Thyroid gland (tissue), 4 donors: ENCODE measurements around the gene ABHD8. TPM values are rescaled to one million over a fixed set of nuclear protein-coding genes. Genes with fewer than 3 reads are reported as not detected.
A peak's percentile ranks its signal among the peaks of the same experiment; 100 is the strongest.

Source experiments
- DNase-seq, 2 donors: peaks; one replicate each; pipeline ENCODE4 v3.0.0-alpha.2; 2019
- H3K27ac ChIP-seq, 3 donors: fragments of 200-600 bp; sonication (generic); 1 replicate in 2 of 3; 2 replicates in 1 of 3; pipeline ENCODE4 v1.5.1; 2016 to 2019; ENCODE audit warnings: mild to moderate bottlenecking in 1 of 3, moderate library complexity in 1 of 3
- H3K27me3 ChIP-seq: fragments of 200-600 bp; sonication (generic); one replicate; pipeline ENCODE4 v1.5.1; 2019
- H3K36me3 ChIP-seq, 2 donors: fragments of 200-600 bp; sonication (generic); one replicate each; pipeline ENCODE4 v1.5.1; 2016 to 2019
- H3K4me1 ChIP-seq, 2 donors: fragments of 200-600 bp; sonication (generic); one replicate each; pipeline ENCODE4 v1.5.1; 2017 to 2019
- H3K4me3 ChIP-seq, 3 donors: fragments of 200-600 bp; sonication (generic); replicated peaks in 1 of 3; 1 replicate in 2 of 3; 2 replicates in 1 of 3; pipeline ENCODE4 v1.5.1; 2016; ENCODE audit warnings: mild to moderate bottlenecking in 1 of 3
- H3K9me3 ChIP-seq: fragments of 200-600 bp; sonication (generic); one replicate; pipeline ENCODE4 v1.5.1; 2017
- CTCF ChIP-seq, 6 experiments: fragments of 200-600 bp in 3 of 6; fragments of 450-650 bp in 3 of 6; sonication (generic) in 3 of 6; IDR thresholded peaks; one replicate each; pipeline ENCODE4 v1.5.1; 2016 to 2019; ENCODE audit warnings: antibody characterized with exemption in 6 of 6, mild to moderate bottlenecking in 2 of 6, inconsistent platforms in 1 of 6, moderate library complexity in 1 of 6
- POLR2A ChIP-seq, 2 donors: fragments of 450-650 bp; IDR thresholded peaks; one replicate each; pipeline ENCODE4 v1.6.1; 2017; ENCODE audit warnings: antibody characterized with exemption in 2 of 2, mild to moderate bottlenecking in 2 of 2, moderate library complexity in 1 of 2
- WGBS, 2 donors: methylation state at CpG; one replicate each; pipeline ENCODE4 v1.1.5; 2017; 5-methylcytosine and 5-hydroxymethylcytosine counted together
- intact Hi-C: fragments of 100-400 bp; cut with DNase I; formaldehyde crosslinking; loops from one replicate; pipeline ENCODE4 v1.15.1; 2023
- total RNA-seq, 4 donors: library from RNA; depleted of rRNA; stranded (reverse); fragments of >200 nt; gene quantifications; one replicate each; pipeline ENCODE4 v1.2.3, GENCODE V29; 2016

Gene ABHD8
- total RNA-seq, 4 donors from 2014 or later = 14.4 to 31.2 (median 23.3) TPM

- peaks cover 20 to 37% of the 10 kb centered on the region in 2 donors for H3K4me1 ChIP-seq
These were observed 27.2 kb upstream of the ABHD8 start for GRCh38 chr19:17330262-17331044.

GRCh38 chr19:17329366-17330261, 26.4 kb upstream of the ABHD8 start:
- DNase-seq = no peak
- H3K4me1 ChIP-seq = peaks cover 13 to 30% of the 10 kb centered on the region in 2 donors
- no peak overlapping the region for H3K27ac ChIP-seq
- no peaks in the 10 kb centered on the region for H3K27me3 ChIP-seq
- WGBS, 2 donors = 74 to 76% methylated on average over 39 to 40 of the region's 51 CpGs
- H3K9me3 ChIP-seq = no peaks in the 10 kb centered on the region
- intact Hi-C loops = no loop called here
- no peaks in the 10 kb centered on the region for H3K36me3 ChIP-seq
- TF ChIP-seq POLR2A (IDR thresholded peaks at IDR 0.05) (no peak), CTCF (IDR thresholded peaks at IDR 0.05) (no peak)
- no peak overlapping the region for H3K4me3 ChIP-seq

More at GRCh38 chr19:17330262-17331044, 27.2 kb upstream of the ABHD8 start:
- Histone ChIP-seq H3K36me3 (no peaks in the 10 kb centered on the region), H3K27me3 (no peaks in the 10 kb centered on the region), H3K27ac (no peak overlapping the region), H3K9me3 (no peaks in the 10 kb centered on the region), H3K4me3 (no peak overlapping the region)
- no peak for TF ChIP-seq CTCF (IDR thresholded peaks at IDR 0.05)
- no peak for TF ChIP-seq POLR2A (IDR thresholded peaks at IDR 0.05)
- 92 to 97% methylated on average over 20 to 24 of the region's 24 CpGs for WGBS, 2 donors
- intact Hi-C loops = no loop called here
- DNase-seq = no peak

GRCh38 chr19:17328517-17329365, 25.5 kb upstream of the ABHD8 start:
- DNase-seq = no peak
- intact Hi-C loops = no loop called here
- H3K4me1 ChIP-seq = peaks cover 10 to 25% of the 10 kb centered on the region in 2 donors
- no peaks in the 10 kb centered on the region for H3K36me3 ChIP-seq
- TF ChIP-seq CTCF (IDR thresholded peaks at IDR 0.05) (no peak), POLR2A (IDR thresholded peaks at IDR 0.05) (no peak)
- H3K9me3 ChIP-seq = no peaks in the 10 kb centered on the region
- H3K27ac ChIP-seq = peak overlapping the region; percentile 54 to 72 (median 58)
- H3K4me3 ChIP-seq = peak overlapping the region in 1 of 3 donors; percentile 32
- no peaks in the 10 kb centered on the region for H3K27me3 ChIP-seq
- WGBS, 2 donors = 20 to 22% methylated on average over 20 to 28 of the region's 94 CpGs

- WGBS, 2 donors = 15 to 20% methylated on average over 12 to 51 of the region's 64 CpGs
- Histone ChIP-seq H3K27me3 (no peaks in the 10 kb centered on the region), H3K9me3 (no peaks in the 10 kb centered on the region), H3K27ac (peak overlapping the region; percentile 54 to 72 (median 58)), H3K4me1 (peaks cover 10 to 22% of the 10 kb centered on the region in 2 donors), H3K4me3 (peak overlapping the region in 1 of 3 donors; percentile 32), H3K36me3 (no peaks in the 10 kb centered on the region)
- intact Hi-C loops = no loop called here
- DNase-seq = peak; percentile 96
- TF ChIP-seq CTCF (IDR thresholded peaks at IDR 0.05) = peak; percentile 21 to 72 (median 60)
- peak in 1 of 2 donors; percentile 55 for TF ChIP-seq POLR2A (IDR thresholded peaks at IDR 0.05)
These were observed 24.7 kb upstream of the ABHD8 start for GRCh38 chr19:17327654-17328516.
